ENCODE measurements around the gene USP17L29.
"Not testable (repeated sequence)": the region's sequence is repeated elsewhere in the genome, so short reads cannot be mapped to it uniquely, and the experiment has no call there.

USP17L29 gene, protein sequence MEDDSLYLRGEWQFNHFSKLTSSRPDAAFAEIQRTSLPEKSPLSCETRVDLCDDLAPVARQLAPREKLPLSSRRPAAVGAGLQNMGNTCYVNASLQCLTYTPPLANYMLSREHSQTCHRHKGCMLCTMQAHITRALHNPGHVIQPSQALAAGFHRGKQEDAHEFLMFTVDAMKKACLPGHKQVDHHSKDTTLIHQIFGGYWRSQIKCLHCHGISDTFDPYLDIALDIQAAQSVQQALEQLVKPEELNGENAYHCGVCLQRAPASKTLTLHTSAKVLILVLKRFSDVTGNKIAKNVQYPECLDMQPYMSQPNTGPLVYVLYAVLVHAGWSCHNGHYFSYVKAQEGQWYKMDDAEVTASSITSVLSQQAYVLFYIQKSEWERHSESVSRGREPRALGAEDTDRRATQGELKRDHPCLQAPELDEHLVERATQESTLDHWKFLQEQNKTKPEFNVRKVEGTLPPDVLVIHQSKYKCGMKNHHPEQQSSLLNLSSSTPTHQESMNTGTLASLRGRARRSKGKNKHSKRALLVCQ

GRCh38 chr4:9353338-9353737, at the start of gene USP17L29:
Gene USP17L29 (plus strand): TSS chr4:9353638. CDS start chr4:9353638, 0 bp downstream.
- not testable (repeated sequence) for DNase-seq

GRCh38 chr4:9324191-9324590, 29.2 kb upstream of the USP17L29 start:
- not testable (repeated sequence) for DNase-seq

- not testable (repeated sequence) for DNase-seq
Measured at GRCh38 chr4:9324865-9325264, 28.6 kb upstream of the USP17L29 start, which contains the start of gene USP17L24. Gene USP17L24 (plus strand): TSS chr4:9325165. CDS start chr4:9325165, 0 bp downstream.

DNA sequence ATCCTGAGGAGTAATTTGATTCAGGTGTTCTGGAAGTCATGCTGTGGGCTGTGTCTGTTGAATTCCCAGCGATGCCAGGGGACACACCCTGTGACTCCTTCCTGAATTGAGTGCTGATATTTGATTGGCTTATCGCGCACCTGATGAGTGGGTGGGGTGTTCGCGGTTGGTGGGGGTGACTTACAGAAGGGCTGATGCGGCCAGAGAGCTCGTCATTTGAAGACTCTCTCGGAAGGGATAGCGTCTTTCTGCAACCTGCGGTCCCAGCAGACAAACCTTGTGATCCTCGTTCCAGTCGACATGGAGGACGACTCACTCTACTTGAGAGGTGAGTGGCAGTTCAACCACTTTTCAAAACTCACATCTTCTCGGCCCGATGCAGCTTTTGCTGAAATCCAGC, 23.8 kb upstream of the USP17L29 start, which contains the start of gene USP17L25:
Gene USP17L25, plus strand, starts transcription at position 301 of the 400 bp plus-strand sequence. Its CDS starts 0 bp downstream, at position 301.
- DNase-seq = not testable (repeated sequence)

DNA sequence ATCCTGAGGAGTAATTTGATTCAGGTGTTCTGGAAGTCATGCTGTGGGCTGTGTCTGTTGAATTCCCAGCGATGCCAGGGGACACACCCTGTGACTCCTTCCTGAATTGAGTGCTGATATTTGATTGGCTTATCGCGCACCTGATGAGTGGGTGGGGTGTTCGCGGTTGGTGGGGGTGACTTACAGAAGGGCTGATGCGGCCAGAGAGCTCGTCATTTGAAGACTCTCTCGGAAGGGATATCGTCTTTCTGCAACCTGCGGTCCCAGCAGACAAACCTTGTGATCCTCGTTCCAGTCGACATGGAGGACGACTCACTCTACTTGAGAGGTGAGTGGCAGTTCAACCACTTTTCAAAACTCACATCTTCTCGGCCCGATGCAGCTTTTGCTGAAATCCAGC, 19.1 kb upstream of the USP17L29 start, which contains the start of gene USP17L26:
Gene USP17L26, plus strand, starts transcription at position 301 of the 400 bp plus-strand sequence. Its CDS starts 0 bp downstream, at position 301.
- not testable (repeated sequence) for DNase-seq

DNA sequence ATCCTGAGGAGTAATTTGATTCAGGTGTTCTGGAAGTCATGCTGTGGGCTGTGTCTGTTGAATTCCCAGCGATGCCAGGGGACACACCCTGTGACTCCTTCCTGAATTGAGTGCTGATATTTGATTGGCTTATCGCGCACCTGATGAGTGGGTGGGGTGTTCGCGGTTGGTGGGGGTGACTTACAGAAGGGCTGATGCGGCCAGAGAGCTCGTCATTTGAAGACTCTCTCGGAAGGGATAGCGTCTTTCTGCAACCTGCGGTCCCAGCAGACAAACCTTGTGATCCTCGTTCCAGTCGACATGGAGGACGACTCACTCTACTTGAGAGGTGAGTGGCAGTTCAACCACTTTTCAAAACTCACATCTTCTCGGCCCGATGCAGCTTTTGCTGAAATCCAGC, 14.3 kb upstream of the USP17L29 start, which contains the start of gene USP17L5:
Gene USP17L5, plus strand, starts transcription at position 301 of the 400 bp plus-strand sequence. Its CDS starts 0 bp downstream, at position 301.
- not testable (repeated sequence) for DNase-seq

DNA sequence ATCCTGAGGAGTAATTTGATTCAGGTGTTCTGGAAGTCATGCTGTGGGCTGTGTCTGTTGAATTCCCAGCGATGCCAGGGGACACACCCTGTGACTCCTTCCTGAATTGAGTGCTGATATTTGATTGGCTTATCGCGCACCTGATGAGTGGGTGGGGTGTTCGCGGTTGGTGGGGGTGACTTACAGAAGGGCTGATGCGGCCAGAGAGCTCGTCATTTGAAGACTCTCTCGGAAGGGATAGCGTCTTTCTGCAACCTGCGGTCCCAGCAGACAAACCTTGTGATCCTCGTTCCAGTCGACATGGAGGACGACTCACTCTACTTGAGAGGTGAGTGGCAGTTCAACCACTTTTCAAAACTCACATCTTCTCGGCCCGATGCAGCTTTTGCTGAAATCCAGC, 9.6 kb upstream of the USP17L29 start, which contains the start of gene USP17L27:
Gene USP17L27, plus strand, starts transcription at position 301 of the 400 bp plus-strand sequence. Its CDS starts 0 bp downstream, at position 301.
- not testable (repeated sequence) for DNase-seq

DNA sequence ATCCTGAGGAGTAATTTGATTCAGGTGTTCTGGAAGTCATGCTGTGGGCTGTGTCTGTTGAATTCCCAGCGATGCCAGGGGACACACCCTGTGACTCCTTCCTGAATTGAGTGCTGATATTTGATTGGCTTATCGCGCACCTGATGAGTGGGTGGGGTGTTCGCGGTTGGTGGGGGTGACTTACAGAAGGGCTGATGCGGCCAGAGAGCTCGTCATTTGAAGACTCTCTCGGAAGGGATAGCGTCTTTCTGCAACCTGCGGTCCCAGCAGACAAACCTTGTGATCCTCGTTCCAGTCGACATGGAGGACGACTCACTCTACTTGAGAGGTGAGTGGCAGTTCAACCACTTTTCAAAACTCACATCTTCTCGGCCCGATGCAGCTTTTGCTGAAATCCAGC, 4.8 kb upstream of the USP17L29 start, which contains the start of gene USP17L28:
Gene USP17L28, plus strand, starts transcription at position 301 of the 400 bp plus-strand sequence. Its CDS starts 0 bp downstream, at position 301.
- not testable (repeated sequence) for DNase-seq

- not testable (repeated sequence) for DNase-seq
Measured at GRCh38 chr4:9350866-9351265, 2.6 kb upstream of the USP17L29 start.

DNA sequence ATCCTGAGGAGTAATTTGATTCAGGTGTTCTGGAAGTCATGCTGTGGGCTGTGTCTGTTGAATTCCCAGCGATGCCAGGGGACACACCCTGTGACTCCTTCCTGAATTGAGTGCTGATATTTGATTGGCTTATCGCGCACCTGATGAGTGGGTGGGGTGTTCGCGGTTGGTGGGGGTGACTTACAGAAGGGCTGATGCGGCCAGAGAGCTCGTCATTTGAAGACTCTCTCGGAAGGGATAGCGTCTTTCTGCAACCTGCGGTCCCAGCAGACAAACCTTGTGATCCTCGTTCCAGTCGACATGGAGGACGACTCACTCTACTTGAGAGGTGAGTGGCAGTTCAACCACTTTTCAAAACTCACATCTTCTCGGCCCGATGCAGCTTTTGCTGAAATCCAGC, 9.4 kb downstream of the USP17L29 start, which contains the start of gene USP17L30:
Gene USP17L30, plus strand, starts transcription at position 301 of the 400 bp plus-strand sequence. Its CDS starts 0 bp downstream, at position 301.
- not testable (repeated sequence) for DNase-seq

- not testable (repeated sequence) for DNase-seq
Measured at GRCh38 chr4:9379881-9380280, 26.4 kb downstream of the USP17L29 start.

DNA sequence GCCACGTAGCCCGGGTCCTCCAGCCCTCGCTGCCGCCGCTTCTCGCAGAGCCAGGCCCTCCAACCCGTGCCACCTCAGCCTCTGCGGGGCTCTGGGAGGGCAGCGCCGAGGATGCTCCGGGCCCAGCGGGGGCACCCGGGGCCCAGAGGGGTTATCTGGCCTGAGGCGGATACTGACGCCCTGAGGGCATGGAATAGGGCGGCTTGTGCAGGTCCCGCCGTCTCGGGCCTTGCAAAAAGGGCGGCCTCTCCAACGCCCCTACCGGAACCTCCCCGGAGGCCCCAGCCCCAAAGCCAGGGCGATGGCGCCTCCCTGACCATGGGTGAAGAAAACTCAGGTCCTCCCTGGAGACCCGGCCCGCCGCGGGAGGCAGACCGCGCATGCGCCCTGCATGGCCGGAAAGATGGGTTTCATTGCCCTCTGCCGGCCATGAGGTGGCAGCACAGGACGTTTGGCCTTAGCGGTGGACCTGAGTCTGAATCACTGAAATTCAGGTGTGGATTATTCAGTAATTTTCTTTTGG, 27.6 kb downstream of the USP17L29 start:
- not testable (repeated sequence) for DNase-seq

DNA sequence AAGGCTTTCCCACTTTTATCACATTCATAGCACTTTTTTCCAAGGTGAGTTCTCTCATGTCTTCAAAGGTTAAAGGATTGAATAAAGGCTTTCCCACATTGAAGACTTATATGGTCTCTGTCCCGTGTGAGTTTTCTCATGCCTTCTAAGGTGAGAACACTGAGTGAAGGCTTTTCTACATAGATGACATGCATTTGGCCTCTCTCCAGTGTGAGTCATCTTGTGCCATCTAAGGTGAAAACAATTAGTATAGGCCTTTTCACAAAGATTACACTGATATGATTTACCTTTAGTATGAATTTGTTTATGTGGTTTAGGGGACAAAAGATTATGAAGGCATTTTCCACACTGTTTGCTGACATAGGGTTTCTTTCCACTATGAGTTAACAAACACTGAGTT, 30.7 kb downstream of the USP17L29 start:
- DNase-seq = no peak

DNA sequence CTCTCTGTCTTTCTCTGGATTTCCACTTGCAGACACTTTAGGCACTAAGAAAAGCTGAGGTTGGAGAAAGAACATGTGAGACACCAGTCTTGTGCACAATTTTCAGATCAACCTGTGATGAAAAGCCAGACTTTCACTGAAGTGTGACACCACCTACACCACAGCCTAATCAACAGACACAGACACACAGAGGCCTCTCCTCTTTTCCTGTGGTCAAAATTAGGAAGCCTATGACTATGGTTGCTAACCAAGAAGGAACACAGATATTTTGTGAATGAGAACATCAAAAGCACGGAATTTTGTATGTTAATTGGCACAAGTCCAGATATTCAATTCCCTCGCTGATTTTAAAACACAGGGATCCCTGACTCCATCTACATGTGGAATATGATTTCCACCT, 35.6 kb downstream of the USP17L29 start:
- DNase-seq = not testable (repeated sequence)
